Nucleus accumbens (tissue), 56 donors: ENCODE measurements around the gene LEP.
"Not testable (repeated sequence)": the region's sequence is repeated elsewhere in the genome, so short reads cannot be mapped to it uniquely, and the experiment has no call there.

ENCODE experiments used
- DNase-seq, 56 donors: peaks; one replicate each; lab custom pipeline; 2025; lab: John Stamatoyannopoulos, UW

The LEP gene

DNA sequence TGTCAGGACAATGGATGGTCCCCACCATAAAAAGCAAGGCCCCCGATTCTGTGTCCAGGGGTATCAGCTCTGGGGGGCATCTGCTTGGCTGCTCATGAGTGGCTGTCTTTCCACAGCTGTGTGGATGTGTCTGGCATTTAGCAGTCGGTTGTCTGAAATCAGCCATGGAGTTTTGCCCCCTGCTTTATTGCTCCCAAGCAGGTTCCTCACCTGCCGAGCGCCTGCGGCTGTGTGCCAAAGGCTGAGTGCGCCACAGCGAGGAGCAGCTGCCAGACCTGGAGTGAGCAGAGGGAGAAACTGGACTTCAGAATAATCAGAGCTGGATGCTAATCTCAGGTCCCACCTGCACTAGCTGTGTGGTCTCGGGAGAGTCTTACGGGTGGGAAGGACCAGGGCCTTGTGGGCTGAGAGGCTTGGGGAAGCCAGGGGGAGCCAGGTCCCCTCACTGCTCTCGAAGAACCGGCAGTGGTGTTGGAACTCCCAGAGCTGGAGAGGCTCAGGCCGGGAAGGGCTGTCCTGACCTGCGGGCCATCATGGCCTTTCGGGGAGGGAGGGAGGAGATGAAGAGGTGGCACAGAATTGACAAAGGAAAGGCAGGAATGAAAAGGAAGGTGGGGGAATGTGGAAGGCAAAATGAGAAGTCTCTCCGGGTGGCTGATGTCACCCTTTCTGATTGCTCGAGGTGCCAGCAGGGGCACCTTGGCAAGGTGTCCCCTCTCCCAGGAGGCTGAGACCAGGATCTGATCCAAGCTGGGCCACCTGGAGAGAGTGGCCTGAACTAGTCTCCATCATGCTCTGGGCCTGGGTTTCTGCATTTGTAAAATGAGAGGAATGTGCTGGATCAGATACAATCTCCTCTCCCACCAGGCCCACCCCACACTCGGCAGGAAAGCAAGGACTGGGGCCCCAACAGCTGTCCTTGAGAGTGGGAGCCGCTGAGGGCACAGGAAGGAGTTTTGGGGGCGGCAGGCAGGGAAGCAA, 30.2 kb upstream of the LEP start:
- no peak for DNase-seq

- DNase-seq: no peak
Observed at GRCh38 chr7:128211626-128212025, 29.5 kb upstream of the LEP start.

DNA sequence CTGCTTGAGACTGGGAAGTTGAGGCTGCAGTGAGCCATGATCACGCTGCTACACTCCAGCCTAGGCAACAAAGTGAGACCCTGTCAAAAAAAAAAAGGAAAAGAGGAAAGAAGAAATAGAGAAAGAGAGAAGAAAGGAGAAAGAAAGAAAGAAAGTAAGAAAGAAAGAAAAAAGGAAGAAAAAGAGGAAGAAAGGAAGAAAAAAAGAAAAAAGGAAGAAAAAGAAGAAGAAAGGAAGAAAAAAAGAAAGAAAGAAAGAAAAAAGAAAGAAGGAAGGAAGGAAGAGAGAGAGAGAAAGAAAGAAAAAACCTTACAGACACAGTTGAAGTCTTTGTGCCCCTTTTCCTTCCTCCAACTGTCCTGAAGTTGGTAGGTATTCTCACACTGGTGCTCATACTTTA, 26.6 kb upstream of the LEP start:
- no peak for DNase-seq

DNA sequence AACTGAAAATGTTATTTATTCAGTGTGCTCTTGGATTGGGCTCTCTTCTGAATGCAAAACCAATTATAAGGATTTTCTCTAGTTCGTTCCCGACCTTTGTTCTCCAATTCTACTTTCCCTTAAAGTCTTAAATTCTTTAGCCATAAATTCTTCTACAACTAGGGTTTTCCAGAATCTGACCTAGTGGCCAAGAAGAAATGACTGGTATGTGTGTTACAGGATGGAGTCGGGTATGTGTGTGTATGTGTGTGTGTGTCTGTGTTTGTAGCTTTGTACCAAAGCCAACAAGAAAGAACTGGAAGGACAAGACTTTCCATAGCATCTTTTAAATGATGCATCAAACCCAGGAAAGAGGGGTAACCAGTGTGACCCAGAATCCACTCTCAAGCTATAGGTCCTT, 25.8 kb upstream of the LEP start:
- no peak for DNase-seq

- no peak for DNase-seq
Observed at GRCh38 chr7:128215739-128216138, 25.3 kb upstream of the LEP start.

- DNase-seq: no peak
Observed at GRCh38 chr7:128217030-128217805, 23.9 kb upstream of the LEP start.

DNA sequence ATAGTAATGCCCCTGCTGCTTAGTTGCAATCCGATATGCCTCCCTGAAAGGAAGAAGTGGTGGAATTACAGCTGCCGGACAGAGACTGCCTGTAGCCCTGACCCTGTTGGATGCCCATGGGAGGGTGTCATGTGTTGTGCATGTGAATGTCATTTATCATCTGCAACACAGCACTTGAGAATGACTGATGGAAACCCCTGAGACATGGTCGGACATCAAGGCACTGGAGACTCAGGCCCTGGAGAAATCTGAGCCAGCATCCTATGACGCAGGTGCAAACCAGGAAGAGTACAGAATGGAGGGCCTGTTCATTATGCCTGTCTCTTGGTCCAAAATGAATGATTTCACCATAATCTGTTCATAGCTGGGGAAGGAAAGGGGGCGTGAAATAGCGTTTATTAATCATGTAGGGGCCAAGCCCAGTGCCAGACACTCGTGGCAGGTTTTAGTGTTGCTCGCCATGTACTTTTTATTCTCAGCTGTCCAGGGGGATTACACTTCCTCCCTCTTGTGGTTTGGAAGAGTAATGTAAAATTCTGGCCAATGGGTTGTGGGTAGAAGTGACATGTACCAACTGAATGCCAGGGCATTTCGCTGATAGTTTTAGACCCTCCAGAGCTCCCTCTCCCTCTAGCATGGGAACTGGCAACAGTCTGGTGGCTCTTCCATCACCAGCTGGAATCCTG, 23.0 kb upstream of the LEP start:
- DNase-seq: no peak

- DNase-seq: no peak
Observed at GRCh38 chr7:128219636-128220035, 21.4 kb upstream of the LEP start.

DNA sequence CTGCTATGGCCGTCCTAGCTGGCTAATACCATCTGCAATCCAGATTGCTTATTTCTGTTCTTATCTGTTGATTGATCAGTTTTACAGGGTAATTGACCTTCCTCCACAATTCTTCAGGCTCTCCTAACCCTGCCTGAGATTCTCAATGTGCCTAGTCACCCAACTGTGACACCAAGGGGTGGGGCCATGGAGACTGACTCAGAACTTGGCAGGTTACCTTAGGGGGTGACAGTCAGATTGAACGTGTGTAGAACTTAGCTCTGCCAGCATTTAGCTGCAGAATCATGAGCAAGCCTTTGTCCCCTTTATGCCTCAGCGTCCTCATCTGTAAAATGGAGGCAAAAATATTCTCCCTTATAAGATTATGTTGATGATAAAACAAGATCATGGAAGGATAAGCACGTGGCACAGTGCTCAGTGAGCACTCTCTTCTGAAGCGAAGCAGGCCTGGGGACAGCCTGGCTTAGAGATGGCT, 19.1 kb upstream of the LEP start:
- DNase-seq: no peak

- DNase-seq: no peak
Observed at GRCh38 chr7:128226132-128226980, 14.7 kb upstream of the LEP start.

DNA sequence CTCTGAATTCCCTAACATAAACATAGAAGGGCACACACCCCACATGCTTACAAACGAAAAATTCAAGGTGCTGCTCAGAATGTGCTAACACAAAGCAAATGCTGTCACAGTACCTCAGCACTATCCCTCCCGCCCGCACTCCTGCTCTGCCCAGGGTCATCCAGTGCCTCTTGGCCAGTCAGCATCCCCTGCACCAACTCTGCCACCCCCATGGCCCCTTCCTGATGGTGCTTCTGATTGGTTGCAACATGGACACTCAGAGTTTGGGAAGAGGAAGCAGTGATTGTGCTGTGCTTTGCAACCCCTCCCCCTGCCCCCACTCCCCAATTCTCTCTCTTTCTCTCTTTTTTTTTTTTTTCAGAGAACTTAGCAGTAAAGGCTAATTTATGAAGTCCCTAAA, 13.8 kb upstream of the LEP start:
- DNase-seq: no peak

- DNase-seq: no peak
Observed at GRCh38 chr7:128231021-128231420, 10.1 kb upstream of the LEP start.

DNA sequence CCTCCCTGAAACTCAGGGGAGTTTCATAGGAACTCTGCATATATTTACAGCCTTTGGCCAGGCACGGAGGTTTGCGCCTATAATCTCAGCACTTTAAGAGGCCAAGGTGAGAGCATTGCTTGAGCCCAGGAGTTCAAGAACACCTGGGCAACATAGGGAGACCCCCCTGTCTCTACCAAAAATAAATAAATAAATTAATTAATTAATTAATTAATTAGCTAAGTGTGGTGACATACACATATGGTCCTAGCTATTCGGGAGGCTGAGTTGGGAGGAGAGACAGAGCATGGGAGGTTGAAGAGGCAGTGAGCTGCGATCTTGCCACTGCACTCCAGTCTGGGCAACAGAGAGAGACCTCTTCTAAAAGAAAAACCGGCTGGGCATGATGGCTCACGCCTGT, 9.4 kb upstream of the LEP start:
- no peak for DNase-seq

GRCh38 chr7:128233471-128233870, 7.6 kb upstream of the LEP start:
- DNase-seq: no peak

GRCh38 chr7:128234476-128235026, 6.5 kb upstream of the LEP start:
- no peak for DNase-seq

GRCh38 chr7:128235471-128235870, 5.6 kb upstream of the LEP start:
- peak in 16 of 56 donors; percentile 2 to 48 (median 12) for DNase-seq

DNA sequence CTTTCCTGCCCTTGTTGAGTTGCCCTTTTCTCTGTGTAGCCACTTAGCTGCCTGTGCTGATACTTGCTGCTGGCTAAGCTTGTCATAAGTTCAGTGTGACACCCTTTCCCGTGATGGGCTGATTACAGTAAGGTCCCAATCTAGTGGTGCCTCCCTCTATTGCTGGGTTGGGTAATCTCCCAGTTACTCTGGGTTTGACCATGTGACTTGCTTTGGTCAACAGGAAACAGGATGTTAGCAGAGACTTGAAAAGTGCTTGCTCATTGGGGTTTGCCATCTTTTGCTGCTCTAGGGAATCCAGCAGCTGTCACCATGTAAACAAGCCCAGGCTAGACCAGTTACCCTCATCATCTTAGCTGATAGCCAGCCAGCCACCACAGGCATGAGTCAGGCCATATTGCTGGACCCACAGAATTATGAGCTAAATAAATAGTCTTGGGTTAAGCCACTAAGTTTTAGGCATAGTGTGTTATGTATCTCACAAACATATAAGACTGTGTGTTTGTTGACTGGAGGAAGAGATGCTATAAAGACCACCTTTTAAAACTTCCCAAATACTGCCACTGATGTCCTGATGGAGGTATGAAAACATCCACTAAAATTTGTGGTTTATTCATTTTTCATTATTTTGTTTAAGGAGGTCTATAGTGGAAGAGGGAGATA, 4.0 kb upstream of the LEP start:
- DNase-seq: no peak

GRCh38 chr7:128239146-128239545, 1.9 kb upstream of the LEP start:
- DNase-seq: not testable (repeated sequence)

GRCh38 chr7:128242661-128243060, 1.6 kb downstream of the LEP start:
- DNase-seq: no peak
